HG03521 (cell line): Measurements from ENCODE around the gene COL27A1.

Experiments
- ATAC-seq: cut with Tn5 transposase; IDR thresholded peaks from one replicate; pipeline ENCODE4 v1.9.1; 2021; ENCODE audit warnings: mild to moderate bottlenecking, moderate library complexity; ENCODE audit not compliant: unreplicated experiment

The COL27A1 gene

DNA sequence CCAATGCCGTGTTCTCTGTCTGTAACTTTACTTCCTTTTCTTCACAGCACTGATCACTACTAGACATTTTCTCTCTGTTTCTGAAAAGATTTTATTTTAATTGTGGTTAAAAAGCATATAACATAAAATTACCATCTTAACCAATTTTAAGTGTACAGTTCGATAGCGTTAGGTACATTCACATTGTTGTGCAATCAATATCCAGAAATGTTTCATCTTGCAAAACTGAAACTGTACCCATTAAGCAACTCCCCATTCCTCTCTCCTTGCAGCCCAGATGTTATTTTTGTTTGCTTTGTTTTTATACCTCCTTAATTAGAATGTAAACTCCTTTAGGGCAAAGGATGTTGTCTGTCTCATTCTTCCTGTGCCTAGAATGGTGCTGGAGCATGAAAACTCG lies 47.5 kb downstream of the COL27A1 start:
- no peak for ATAC-seq

DNA sequence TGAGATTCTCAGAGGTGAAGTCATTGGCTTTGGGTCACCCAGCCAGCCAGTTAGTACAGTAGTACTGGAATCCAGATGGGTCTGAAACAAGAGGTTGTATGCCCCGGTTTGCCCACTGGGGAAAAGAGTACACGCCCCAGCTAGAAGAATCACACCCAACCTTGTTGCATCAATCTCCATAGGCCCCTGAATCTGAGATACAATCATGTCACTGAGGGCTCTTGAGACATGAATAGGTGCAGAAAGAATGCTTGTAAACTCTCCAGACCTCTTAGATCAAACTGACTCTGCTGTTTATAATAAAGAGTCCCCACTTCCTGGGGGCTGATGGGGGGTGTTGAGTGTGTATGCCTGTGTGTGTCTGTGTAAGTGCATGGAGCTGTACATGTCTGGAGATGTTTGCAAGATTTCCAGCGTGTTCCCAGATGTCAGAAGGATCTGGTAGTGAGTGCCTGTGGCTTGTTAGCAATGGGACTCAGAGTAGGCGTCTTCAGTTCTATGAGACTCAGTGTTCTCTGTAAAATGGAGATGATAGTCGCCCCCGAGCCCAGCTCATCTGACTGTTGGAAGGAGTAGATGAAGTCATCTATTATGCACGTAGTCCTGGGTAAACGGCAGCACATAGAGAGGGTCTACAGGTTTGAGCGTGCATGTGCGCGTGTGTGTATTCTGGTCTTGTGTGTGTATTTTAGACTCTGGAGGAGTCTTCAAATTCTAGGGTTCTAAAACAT lies 48.2 kb downstream of the COL27A1 start:
- no peak for ATAC-seq

DNA sequence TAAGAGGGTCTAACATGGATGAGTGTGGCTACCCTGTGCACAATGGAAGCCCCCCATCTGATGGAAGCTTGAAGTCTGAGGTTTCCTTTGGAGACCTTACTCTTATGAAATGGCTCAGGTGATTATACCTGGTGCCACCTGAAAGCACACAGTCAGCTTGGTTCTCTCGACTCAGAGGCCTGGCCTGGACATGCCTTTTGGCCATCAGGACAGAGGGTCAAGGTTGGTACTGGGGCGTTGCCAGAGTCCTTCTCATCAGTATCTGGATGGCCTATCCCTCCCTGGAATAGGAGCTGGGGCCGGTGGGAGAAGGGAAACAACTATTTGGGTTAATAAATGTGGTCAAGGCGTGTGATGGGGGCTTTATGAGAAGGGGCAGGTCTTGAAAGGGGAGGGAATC lies 48.9 kb downstream of the COL27A1 start:
- ATAC-seq: no peak

DNA sequence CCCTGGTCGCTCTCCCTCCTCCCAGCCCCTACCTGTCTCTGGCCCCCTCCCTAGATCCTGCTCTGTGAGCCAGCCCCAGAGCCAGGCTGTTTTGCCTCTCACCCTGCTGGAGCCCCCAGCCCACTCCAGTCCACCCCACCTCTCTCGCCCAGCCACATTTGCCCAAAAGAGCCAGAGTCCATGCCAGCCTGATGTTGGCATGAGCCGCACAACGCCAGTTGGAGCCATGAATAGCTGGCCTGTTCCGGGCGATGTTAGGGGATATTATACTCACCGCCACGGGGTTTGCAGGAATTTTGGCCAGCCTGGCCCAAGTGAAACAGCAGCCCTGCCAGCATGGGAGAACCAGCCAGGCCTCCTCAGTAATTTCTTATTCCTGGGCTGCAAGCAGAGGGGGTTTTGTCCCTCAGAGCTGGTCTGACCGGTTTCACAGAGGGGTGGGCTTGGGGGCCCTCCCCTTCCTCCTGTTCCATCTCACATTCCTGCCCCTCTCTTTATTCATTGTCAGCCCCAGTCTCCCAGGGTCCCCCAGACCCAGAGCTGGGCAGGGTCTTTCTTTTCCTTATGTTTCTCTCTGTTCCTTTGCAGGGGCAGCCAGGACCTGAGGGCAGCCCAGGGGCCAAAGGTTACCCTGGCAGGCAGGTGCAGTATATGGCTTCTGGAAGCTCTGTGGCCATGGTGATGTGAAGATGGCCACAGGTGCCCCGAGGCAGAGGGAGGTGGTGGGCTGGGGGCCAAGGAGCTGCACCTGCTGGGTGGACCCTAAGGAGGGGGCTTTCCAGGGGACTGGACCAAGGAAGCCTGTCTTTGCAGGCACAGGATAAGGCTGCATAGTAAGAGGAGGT lies 50.1 kb downstream of the COL27A1 start:
- ATAC-seq: no peak

DNA sequence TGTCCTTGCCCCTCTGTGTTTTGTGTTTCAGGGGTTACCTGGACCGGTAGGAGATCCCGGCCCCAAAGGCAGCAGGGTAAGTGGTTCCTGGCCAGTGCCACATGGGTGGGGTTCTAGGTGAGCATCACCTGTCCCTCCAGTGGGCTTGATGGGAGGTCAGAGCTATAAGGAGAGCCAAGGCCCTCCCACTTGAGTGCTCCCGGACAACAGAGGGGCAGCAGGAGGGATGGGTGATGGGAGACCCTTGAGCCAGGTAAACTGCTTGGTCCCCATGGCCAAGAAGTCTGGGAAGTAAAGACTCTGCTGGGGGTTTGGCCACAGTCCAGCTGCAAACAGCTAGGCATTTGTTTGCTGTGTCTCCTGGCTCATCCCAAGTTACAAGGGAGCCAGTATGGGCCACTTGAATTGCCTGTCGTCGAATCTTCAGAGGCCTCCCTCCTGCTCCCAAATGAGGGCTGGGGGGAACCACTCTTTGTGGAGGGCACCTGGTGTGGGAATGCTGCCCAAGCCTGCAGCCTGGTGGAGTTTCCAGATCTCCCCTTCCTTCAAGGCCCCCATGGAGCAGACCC lies 51.0 kb downstream of the COL27A1 start:
- ATAC-seq: no peak

DNA sequence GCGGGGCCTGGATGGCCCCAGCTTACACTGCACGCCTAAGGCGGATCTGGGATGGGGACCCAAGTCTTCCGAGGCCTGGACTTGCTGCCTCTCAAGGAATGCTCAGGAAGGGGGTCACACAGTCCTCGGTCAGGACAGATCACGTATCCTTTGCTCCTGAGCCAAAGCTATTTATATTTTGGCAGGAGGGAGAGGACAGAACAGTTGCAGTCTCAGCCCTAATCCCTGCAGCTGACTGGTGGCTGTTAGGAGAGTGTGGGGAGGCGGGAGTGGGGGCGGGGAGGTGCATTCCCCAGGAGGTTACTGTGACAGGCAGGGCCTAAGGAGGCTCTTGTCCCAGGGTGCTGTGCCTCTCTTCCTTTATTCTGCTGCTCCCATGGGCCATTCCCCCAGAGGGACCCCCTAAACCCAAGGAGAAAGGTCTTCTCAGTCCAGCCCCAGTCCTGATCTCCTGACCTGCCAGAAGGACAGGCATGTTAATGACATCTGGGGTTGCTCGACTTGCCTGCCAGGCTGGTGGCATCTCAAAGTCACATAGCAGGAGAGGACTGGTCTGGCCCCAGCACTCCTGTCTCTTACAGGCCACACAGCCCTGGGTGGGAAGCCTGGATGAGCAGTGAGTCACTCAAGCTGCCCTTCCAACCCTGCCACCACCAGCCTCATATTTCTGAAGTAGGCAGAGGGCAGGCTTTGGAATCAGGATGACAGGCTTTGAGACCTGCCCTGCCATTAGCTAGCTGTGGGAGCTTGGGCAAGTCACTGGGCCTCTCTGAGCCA lies 51.9 kb downstream of the COL27A1 start:
- no peak for ATAC-seq

DNA sequence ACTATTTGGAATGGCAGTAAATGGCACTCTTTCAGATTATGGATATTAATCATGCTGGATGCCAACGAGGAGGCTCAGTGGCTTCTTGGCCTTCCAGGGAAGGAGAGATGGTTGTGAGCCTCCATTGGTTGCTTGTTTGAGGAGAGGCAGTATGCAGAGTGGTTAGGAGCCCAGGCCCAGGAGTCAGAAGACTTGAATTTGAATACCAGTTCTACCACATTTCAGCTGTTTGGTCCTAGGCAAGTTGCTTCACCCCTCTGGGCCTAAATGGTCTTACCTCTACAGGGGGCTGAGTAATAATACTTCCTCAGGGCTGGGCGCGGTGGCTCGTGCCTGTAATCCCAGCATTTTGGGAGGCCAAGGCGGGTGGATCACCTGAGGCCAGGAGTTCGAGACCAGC lies 52.5 kb downstream of the COL27A1 start:
- no peak for ATAC-seq

DNA sequence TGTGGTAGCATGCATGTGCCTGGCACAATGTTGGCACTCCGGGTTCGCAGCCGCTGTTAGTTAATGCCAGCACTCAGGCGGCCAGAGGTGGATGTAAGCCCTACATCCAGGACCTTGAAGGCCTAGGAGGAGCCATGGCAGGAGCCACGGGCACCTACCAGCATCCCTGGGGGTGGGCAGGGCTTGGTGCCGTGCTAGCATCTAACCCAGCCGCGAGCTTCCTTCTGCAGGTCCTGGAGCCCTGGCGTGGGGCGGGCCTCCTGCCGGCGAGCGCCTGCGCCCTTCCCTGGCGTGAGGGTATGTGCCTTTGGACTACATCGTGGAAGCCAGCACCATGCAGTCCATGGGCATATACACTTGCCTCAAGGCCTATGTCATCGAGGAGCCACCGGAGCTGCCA lies 53.8 kb downstream of the COL27A1 start:
- no peak for ATAC-seq

DNA sequence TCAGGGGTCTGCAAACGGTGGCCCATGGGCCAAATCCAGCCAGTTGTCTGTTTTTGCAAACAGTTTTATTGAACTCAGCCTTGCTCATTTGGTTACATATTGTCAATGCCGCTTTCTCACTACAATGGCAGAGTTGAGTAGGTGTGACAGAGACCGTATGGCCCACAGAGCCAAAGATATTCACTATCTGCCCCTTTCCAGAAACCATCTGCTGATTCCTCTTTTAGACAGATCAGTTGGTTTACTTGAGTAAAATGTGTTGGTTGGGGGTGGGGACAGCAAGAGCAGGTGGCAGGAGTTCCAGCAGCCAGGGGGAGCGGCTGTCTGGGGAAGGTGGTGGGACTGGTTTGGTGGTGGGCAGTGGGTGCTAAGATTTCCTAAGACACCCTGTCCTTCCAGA lies 54.8 kb downstream of the COL27A1 start:
- ATAC-seq: no peak

DNA sequence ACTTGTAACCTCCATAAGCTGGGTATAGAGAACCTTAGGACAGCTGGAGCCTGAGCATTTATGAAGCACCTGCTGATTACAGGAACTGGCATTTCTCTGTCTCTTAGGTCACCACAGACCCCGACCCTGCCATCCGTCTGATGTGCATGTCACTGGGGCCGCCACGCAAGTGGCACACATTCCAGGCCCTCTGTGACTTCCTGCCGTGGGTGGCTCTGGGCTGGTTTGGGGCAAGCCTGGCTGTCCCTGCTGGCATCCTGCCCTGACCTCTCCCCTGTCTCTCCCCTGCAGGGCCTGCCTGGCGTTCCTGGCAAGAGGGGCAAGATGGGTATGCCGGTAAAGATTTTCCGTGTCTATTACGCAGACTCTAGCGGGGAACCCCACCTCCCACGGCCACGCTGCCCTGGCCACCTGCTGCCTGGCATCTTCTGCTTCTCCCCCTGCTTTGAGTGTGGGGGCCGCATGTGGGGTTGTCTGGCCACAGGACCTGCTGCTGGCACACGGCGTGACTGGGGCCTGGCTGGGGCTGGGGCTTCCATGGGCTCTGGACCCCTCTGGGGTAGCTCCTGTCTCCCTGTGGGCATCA lies 55.4 kb downstream of the COL27A1 start:
- no peak for ATAC-seq

DNA sequence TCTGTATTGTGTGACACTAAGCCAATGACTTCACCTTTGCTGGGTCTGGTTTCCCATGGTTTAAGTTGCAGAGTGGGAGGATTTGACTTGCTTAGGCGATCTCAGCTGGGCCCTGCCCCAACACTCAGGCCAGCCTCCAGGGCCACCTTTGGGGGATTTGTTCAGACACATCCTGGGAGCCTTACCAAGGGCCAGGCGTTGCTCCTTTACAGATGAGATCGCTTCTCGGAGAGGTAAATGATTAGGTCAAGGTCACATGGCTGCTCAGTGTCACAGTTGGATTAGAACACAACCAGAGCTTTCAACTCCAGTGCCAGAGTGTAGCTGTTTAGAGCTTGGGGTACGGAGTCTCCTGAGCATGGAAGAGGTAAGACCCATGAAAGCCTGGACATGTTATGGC lies 57.5 kb downstream of the COL27A1 start:
- ATAC-seq: no peak

DNA sequence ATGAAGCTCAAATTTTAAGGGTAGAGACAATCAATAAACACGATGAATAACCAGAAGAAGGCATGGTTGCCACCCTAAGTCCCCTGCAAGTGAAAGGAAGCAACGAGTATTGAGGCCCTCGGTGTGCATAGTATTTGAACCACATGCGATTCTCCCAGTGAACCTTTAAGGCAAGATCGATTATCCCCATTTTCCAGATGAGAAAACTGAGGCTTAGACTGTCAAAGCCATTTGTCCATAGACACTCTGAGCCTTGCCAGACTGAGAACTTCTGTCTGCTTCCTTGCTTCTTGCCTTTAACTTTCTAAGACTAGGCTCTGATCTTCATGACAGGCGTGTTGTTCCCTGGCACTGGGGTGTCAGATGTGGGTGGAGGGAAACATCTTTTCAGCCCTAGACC lies 58.2 kb downstream of the COL27A1 start:
- ATAC-seq: no peak

DNA sequence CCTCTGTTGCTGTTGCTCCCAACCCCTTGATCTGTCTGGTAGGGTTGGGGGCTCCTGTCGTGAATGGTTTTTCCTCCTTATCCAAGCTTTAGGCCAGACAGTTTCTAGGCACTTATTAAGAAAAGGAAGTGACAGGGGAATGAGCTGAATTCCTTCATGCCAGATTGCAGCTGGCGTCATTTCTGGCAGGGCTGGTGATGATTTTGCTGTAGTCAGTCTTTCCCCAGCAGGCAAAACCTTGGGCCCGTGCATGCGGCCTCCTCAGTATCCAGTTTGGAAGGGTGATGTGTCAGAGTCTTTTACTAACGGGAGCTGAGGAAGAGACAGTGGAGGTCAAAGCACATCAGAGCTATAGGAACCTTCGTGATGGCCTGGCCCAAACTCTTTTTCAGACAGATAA lies 58.8 kb downstream of the COL27A1 start:
- ATAC-seq: no peak

DNA sequence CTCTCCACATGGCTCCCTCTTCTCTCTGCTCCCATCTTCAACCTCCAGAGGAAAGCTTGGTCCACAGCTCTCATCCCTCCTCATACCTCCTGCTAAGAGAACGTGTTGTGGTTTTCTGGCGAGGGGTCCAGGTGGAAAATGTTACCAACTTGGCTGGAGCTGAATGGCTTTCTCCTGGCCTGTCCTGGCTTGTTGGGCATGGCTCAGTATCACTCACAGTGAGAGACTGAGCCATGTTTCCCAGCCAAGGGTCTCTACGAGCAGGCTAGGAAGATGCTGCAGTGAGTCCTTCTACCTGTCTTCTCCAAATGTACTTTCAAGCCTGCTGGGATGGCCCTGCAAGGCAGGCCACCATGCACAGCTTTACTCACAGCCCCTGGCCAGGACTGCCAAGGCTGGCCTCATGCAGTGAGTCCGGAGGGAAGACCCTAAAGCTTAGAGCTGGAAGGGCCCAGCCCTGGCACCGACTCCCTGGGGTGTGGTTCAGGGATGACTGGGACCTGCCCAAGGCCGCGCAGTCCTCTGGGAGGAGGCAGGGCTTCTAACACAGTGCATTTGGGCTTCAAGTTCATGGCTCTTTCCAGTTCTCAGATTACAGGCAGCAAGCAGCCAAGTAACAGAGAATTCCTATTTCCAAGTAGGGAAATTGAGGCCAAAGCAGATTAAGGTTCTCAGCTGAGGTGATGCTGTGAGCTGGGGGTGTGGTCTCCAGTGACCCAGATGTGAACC lies 59.5 kb downstream of the COL27A1 start:
- ATAC-seq: no peak

DNA sequence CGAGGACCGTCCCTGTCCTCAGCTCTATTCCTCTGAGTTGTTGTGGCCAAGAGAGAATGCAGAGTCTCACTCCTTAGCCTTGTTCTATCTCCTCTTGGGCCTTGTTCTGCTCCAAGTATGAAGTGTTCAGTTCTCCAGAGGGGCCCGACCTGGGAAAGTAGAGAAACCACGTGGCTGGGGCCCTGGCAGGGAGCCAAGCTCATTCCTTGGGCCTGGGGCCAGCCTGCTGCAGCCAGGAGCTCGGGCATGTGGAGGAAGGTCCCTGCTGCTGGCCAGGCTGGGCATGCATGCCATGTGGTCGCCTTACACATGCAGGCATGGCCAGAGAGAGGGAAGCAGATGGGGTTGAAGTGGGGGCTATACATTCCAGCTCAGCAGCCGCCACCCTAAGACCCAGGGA lies 60.7 kb downstream of the COL27A1 start:
- ATAC-seq: no peak

DNA sequence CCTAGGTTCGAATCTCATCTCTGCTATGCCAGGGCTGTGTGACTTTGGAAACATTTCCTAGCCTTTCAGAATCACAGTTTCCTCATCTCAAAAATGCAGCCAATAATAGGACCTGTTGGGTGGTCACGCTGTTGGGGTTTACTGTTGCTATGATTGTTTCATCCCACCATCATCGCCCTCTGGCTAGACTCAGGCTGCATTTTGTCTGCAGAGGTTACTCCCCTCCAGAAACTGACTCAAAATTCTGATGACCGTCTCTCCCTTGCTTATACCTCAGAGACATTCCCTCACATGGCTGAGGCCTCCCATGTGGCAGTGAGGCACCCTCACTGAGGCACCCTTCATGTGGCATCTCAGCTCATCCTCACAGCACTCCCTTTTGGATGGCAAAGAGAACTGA lies 61.6 kb downstream of the COL27A1 start:
- no peak for ATAC-seq

DNA sequence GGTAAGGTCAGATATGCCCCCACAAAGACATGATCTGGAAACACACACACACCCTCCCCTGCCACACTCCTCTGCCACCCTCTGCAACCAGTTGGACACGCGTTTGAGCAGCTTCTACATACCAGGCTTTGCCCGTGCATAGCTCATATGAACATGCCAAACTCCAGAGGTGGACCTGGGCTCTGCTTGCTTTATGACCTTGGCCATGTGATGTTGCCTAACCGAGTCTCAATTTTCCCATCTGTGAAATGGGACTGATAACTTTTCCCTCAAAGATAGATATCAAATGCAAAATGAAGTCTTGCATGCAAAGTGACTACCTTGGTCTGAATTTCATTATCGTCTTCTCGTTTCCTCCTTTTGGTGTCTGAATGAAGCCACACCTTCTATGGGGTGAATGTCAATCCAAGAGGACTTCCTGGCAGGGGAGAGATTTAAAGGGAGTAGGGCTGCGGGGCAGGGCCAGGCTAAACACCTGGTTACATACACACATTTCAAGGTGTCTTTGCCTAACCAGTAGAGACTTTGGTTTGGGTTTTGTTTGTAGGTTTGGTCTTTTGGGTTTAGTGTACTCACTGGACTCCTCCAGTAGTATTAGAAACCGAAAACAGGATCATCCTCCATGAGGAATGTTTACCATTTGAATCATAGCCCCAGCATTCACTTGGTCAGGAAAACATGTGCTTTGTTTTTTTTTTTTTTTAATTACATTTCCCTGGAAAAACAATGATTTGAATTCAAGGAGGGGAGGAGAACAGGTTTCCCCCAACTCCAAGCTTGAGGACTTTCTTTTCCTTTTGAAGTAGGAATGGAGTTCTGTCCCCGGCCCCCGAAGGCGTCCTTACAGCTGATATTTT lies 63.2 kb downstream of the COL27A1 start:
- ATAC-seq: no peak

DNA sequence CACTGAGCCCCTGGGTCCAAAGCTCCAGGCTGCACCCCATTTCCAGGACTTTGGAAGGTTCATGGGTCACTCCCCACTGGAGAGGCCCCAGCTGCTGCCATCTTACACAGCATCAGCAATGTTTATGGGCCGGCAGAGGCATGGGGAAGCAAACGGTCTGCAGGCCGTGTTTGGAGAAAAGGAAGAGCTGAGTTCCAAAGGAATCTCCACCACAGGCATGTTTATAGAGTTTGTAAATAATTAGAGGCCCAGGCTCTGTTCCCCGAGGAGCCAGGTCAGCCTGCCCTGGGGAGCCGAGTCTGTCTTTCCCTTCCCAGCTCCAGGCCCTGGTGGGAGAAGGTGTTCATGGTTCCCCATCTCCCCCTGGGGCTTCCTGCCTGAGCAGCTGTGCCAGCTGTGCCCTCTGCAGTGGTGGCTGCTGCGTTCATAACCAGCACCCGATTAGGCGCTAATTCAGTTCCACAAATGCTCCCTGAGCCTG lies 64.8 kb downstream of the COL27A1 start:
- no peak for ATAC-seq
